NCI-H2227 (cell line): Measurements from ENCODE around the gene TICRR.

Experiments
- DNase-seq: peaks from one replicate; lab custom pipeline; 2025; ENCODE audit not compliant: unreplicated experiment; lab: John Stamatoyannopoulos, UW

The TICRR gene

DNA sequence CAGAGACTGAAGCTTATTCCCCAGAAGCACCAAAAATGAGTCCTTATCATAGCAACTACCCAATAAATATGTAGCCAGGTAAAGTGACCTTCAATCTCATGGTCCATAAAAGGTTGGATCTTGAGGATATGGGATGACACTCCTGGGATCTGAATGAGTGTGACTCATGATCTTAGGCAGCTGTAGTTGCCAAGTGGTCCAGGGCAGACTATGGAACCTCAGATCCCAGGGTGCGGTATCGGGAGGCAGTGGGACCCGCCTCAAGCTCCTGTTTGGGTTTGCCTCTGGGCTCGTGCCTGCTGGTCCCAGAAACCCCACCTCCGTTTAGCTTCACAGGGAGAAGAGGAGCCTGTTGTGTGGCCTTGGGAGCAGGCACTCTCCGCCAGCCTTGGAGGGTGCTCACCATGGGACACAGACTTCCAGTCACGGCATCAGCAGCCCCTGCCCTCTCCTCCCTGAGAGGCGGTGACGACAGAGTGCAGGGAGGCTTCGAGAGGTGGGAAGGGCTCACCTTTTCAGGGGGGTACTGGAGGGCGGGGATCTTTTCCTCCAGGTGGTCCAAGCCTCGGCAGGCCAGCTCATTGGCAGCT lies 95.8 kb downstream of the TICRR start:
- no peak for DNase-seq

DNA sequence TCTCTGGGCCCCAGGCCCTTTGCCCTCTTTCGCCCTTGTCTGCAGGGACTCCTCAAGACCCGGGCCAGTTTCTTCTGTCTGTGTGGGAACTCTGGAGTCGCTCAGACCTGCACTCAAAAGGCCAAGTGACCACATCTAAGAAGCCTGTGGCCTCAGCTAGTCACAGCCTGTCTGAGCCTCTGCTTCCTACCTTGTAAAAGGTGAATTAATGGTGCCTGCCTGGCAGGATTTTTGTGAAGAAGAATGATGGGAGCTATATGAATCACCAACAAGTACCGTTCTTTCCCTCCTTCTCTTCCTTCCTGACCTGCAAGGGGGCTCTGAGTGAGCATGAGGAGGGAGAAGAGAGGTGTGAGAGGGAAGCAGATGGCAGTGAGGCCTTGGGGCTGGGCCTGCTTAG lies 96.4 kb downstream of the TICRR start:
- DNase-seq: no peak

DNA sequence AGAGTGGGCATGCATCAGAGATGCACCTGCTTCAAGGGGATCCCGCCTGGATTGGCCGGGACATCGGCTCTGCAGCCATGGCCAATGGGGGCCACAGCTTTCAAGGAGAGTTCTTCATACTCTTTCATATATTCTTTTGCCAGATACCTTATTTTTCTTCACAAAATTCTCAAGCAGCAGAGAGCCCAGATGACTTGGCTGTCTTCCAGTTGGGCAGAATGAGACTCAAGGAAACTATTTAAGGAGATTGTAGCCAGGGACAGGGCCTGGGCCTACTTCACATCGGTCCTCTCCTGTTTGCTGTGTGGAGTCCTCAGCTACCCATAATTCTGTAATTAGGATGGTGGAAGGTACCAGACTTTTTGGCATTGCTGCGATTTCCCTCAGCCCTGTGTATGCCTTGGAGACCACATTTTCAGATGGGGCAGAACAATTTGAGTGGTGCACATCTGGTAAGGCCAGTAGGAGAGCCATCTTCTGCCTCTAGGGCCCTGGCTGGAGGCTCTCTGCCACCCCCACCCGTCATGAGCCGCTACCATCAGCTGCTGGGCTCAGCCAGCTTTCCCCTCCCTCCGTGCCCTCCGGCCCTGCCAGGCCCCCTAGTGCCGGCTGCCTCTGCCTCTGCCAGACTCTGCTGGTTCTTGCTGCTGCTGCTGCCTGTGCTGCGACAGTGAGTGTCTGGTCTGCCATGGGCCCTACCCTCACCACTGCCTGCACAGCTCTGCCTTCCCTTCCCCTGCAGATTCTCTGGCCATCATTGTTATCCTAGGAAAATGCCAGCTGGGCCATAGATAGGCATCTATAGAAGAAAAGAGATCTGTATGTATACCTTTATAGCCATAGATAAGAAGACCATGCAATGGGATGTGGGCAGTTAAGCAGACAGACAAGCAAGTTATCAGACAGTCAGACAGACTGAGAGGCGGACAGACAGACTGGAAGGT lies 97.2 kb downstream of the TICRR start:
- DNase-seq: no peak

DNA sequence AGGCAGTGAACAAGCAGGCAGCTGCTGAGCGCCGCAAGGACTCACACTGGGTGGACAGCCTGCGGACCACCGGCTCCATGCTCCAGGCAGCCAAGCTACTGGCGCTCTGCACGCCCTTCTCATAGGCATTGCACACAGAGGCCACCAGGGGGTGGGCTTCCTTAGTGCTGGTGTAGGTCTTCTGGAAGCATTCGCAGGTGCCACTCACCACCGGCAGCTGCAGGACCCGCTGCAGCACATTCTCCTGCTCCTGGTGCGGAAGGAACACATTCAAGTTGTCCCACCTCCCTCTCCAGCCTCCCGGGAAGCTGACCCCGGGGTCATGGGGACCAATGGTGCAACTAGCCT lies 97.9 kb downstream of the TICRR start:
- DNase-seq: peak; percentile 2

DNA sequence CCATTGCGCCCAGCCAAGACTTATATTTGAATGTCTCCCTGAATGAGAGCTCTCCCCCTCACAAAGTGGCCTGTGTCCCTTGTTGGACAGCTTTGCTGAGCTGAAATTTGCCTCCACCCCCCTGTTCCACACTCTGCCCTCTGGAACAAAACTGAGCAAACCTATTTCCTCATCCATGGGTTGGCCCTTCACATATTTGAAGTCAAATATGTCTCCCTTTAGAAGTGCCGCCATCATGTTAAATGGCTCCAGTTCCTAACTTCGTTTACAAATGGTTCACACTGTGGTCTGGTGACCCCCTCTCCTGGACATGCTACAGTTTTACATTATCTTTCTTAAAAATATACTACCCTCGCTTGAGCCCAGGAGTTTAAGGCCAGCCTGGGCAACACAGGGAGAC lies 99.3 kb downstream of the TICRR start:
- no peak for DNase-seq

DNA sequence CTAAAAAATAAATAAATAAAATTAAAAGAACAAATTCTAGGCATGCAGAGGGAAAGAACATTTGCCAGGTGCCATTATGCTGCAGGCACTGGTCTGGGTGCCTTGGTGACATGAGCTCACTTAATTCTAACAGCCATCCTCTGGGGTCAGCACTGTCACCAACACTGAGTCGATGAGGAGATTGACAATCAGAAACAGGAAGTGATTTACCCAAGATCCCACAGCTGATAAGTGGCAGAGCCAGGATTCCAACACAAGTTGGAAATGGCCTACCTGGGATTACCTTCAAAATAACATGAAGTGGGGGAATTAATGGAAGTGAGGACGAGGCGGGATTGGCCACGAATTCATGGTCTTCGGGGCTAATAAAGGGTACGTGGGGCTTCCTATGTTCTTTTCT lies 100.3 kb downstream of the TICRR start:
- DNase-seq: no peak

DNA sequence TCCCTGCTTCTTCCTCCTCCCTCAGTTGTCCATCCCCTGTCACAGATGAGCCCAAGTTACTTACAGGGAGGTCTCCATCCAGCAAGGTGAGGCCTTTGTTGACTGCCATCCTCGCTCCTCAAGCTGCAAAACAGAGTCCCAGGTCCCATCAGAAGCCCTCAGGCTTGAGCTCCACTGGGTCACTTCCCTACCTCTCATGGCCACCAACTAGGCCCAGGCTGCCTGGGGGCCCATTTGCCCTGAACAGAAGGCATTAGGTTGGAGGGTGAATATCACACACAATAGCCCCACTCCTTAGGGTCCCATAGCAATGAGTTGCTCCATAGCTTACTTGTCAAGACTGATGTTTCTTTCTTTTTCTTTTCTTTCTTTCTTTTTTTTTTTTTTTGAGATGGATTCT lies 102.1 kb downstream of the TICRR start:
- DNase-seq: no peak
